H1 (cell line): Measurements from ENCODE around the gene SLC10A6. TPM values are rescaled to one million over a fixed set of nuclear protein-coding genes. Genes with fewer than 3 reads are reported as not detected.

Experiments used
- CTCF ChIA-PET: fragments of 300-600 bp; sonication (Branson Sonifier 250); formaldehyde crosslinking; loops from one replicate; lab custom pipeline; 2021; ENCODE audit not compliant: partially characterized antibody; lab: Charles Lee
- POLR2A ChIA-PET: fragments of 300-600 bp; sonication (Branson Sonifier 250); formaldehyde crosslinking; loops from one replicate; lab custom pipeline; 2021; ENCODE audit warnings: inconsistent platforms; ENCODE audit not compliant: partially characterized antibody; lab: Charles Lee
- DNase-seq, 2 experiments: peaks; one replicate each; pipeline versions ENCODE4 v3.0.0 to v3.0.0-alpha.2; 2010 to 2022; ENCODE audit warnings: low spot score in 2 of 2, low read depth in 1 of 2, mixed read lengths in 1 of 2
- FAIRE-seq: peaks from 2 replicates; lab custom pipeline; 2011; peaks lifted over from hg19 to GRCh38; lab: Jason Lieb, UNC
- H2AFZ ChIP-seq: 2 replicates; pipeline ENCODE4 v1.8.1; 2012; ENCODE audit warnings: low read length, inconsistent platforms
- H2AK5ac ChIP-seq: 2 replicates; pipeline ENCODE4 v1.6.1; 2013; ENCODE audit warnings: low read depth, low read length
- H2BK120ac ChIP-seq: replicated peaks from 2 replicates; pipeline ENCODE3; 2013; ENCODE audit warnings: low read depth, low read length, inconsistent platforms
- H2BK12ac ChIP-seq: 2 replicates; pipeline ENCODE4 v1.6.1; 2013; ENCODE audit warnings: low read depth, low read length
- H2BK15ac ChIP-seq: 2 replicates; pipeline ENCODE4 v1.6.1; 2013; ENCODE audit warnings: low read length
- H2BK20ac ChIP-seq: 2 replicates; pipeline ENCODE4 v1.6.1; 2013; ENCODE audit warnings: low read length
- H2BK5ac ChIP-seq: 2 replicates; pipeline ENCODE4 v1.6.1; 2013; ENCODE audit warnings: low read depth, low read length
- H3K14ac ChIP-seq: 2 replicates; pipeline ENCODE4 v1.6.1; 2013; ENCODE audit warnings: inconsistent platforms; ENCODE audit not compliant: insufficient read length
- H3K18ac ChIP-seq: 2 replicates; pipeline ENCODE4 v1.6.1; 2013; ENCODE audit warnings: low read length; ENCODE audit errors: extremely low read depth
- H3K23ac ChIP-seq: 2 replicates; pipeline ENCODE4 v1.6.1; 2013; ENCODE audit warnings: inconsistent platforms; ENCODE audit not compliant: insufficient read length
- H3K23me2 ChIP-seq: 2 replicates; pipeline ENCODE4 v1.6.1; 2013; ENCODE audit warnings: low read depth, low read length
- H3K27ac ChIP-seq: 2 replicates; pipeline ENCODE4 v1.6.1; 2011; ENCODE audit warnings: low read depth, low read length, inconsistent platforms
- H3K27me3 ChIP-seq, 4 experiments: replicated peaks in 1 of 4; 1 replicate in 1 of 4; 2 replicates in 3 of 4; pipeline versions ENCODE4 v1.6.1 to v1.8.1; 2011 to 2013; ENCODE audit warnings: low read length in 3 of 4, mild to moderate bottlenecking in 3 of 4, inconsistent platforms in 2 of 4, mixed read lengths in 2 of 4, moderate library complexity in 1 of 4; ENCODE audit not compliant: control insufficient read depth in 3 of 4, insufficient read depth in 3 of 4; ENCODE audit errors: extremely low read depth in 1 of 4
- H3K36me3 ChIP-seq, 4 experiments: 2 replicates each; pipeline versions ENCODE4 v1.6.1 to v1.8.1; 2011 to 2013; ENCODE audit warnings: mild to moderate bottlenecking in 4 of 4, low read length in 3 of 4, moderate library complexity in 2 of 4, control low read depth in 1 of 4, inconsistent platforms in 1 of 4; ENCODE audit not compliant: insufficient read depth in 4 of 4, control insufficient read depth in 2 of 4
- H3K4ac ChIP-seq: replicated peaks from 2 replicates; pipeline ENCODE3; 2013; ENCODE audit warnings: low read length, low read depth, mixed read lengths, inconsistent platforms; ENCODE audit not compliant: insufficient read length
- H3K4me1 ChIP-seq, 4 experiments: replicated peaks in 1 of 4; 1 replicate in 1 of 4; 2 replicates in 3 of 4; pipeline versions ENCODE4 v1.6.1 to v1.8.1; 2011 to 2013; ENCODE audit warnings: low read length in 3 of 4, inconsistent platforms in 2 of 4, mixed read lengths in 1 of 4; ENCODE audit not compliant: insufficient read depth in 4 of 4, control insufficient read depth in 3 of 4
- H3K4me2 ChIP-seq, 2 experiments: 2 replicates each; pipeline versions ENCODE4 v1.6.1 to v1.8.1; 2011 to 2013; ENCODE audit warnings: low read depth in 2 of 2, low read length in 2 of 2, control low read depth in 1 of 2, inconsistent platforms in 1 of 2, mild to moderate bottlenecking in 1 of 2; ENCODE audit not compliant: insufficient read depth in 1 of 2
- H3K4me3 ChIP-seq, 4 experiments: fragments of 200-600, 300-600 bp in 1 of 4; sonication (generic), shearing (Covaris generic), sonication (Bioruptor Twin) in 1 of 4; 2 replicates each; pipeline versions ENCODE4 v1.5.1 to v1.8.1; 2011 to 2016; ENCODE audit warnings: low read length in 4 of 4, low read depth in 3 of 4, control low read depth in 2 of 4, inconsistent platforms in 2 of 4, mild to moderate bottlenecking in 2 of 4, mixed read lengths in 1 of 4, moderate library complexity in 1 of 4; ENCODE audit not compliant: insufficient read depth in 2 of 4; ENCODE audit errors: extremely low read depth in 1 of 4
- H3K56ac ChIP-seq: replicated peaks from 2 replicates; pipeline ENCODE3; 2013; ENCODE audit warnings: low read depth, mild to moderate bottlenecking, mixed read lengths, low read length, inconsistent platforms; ENCODE audit not compliant: insufficient read length
- H3K79me1 ChIP-seq: 2 replicates; pipeline ENCODE4 v1.6.1; 2013; ENCODE audit warnings: low read depth, low read length, control low read depth
- H3K79me2 ChIP-seq, 2 experiments: 2 replicates each; pipeline versions ENCODE4 v1.6.1 to v1.8.1; 2012 to 2013; ENCODE audit warnings: low read length in 2 of 2, mild to moderate bottlenecking in 2 of 2, inconsistent platforms in 1 of 2; ENCODE audit not compliant: insufficient read depth in 2 of 2, control insufficient read depth in 1 of 2
- H3K9ac ChIP-seq, 4 experiments: replicated peaks in 1 of 4; 1 replicate in 1 of 4; 2 replicates in 3 of 4; pipeline versions ENCODE4 v1.6.1 to v1.8.1; 2011 to 2013; ENCODE audit warnings: low read depth in 3 of 4, low read length in 3 of 4, control low read depth in 2 of 4, mild to moderate bottlenecking in 2 of 4, moderate library complexity in 2 of 4, inconsistent platforms in 1 of 4; ENCODE audit errors: extremely low read depth in 1 of 4
- H3K9me3 ChIP-seq, 2 experiments: 2 replicates each; pipeline versions ENCODE4 v1.6.1 to v1.8.1; 2012 to 2013; ENCODE audit warnings: mild to moderate bottlenecking in 2 of 2, moderate library complexity in 2 of 2, control low read depth in 1 of 2, inconsistent platforms in 1 of 2, low read depth in 1 of 2, low read length in 1 of 2, mixed read lengths in 1 of 2; ENCODE audit not compliant: insufficient read depth in 2 of 2
- H4K20me1 ChIP-seq, 2 experiments: replicated peaks in 1 of 2; 2 replicates each; pipeline versions ENCODE3 to v1.8.1; 2011 to 2013; ENCODE audit warnings: inconsistent platforms in 2 of 2, low read length in 2 of 2, mild to moderate bottlenecking in 1 of 2; ENCODE audit not compliant: insufficient read depth in 2 of 2, control insufficient read depth in 1 of 2
- H4K5ac ChIP-seq: 2 replicates; pipeline ENCODE4 v1.6.1; 2013; ENCODE audit warnings: low read length, low read depth, mixed read lengths, inconsistent platforms; ENCODE audit not compliant: insufficient read length
- H4K8ac ChIP-seq: 2 replicates; pipeline ENCODE4 v1.8.0; 2013; ENCODE audit warnings: mild to moderate bottlenecking, moderate library complexity, low read length, inconsistent platforms; ENCODE audit not compliant: insufficient read depth; ENCODE audit errors: extremely low read depth
- H4K91ac ChIP-seq: replicated peaks from 2 replicates; pipeline ENCODE3; 2013; ENCODE audit warnings: low read length, mixed read lengths, inconsistent platforms; ENCODE audit not compliant: insufficient read length
- CREB1 ChIP-seq: IDR thresholded peaks from 2 replicates; pipeline ENCODE4 v1.6.1; 2012; ENCODE audit warnings: inconsistent platforms
- HDAC2 ChIP-seq, 2 experiments: fragments of 300-600 bp in 1 of 2; sonication (generic) in 1 of 2; IDR thresholded peaks; 2 replicates each; pipeline ENCODE4 v1.6.1; 2011 to 2012; ENCODE audit warnings: low read depth in 2 of 2, low read length in 2 of 2, mild to moderate bottlenecking in 2 of 2, moderate library complexity in 2 of 2, borderline replicate concordance in 1 of 2, inconsistent platforms in 1 of 2
- POLR2A ChIP-seq, 2 experiments: IDR thresholded peaks; 1 replicate in 1 of 2; 2 replicates in 1 of 2; pipeline ENCODE4 v1.6.1; 2011; ENCODE audit warnings: low read depth in 2 of 2, low read length in 2 of 2, mild to moderate bottlenecking in 2 of 2; ENCODE audit errors: control extremely low read depth in 1 of 2
- SIRT6 ChIP-seq: IDR thresholded peaks from one replicate; pipeline ENCODE4 v1.7.1; 2012; ENCODE audit warnings: low read length, inconsistent platforms
- SP2 ChIP-seq: IDR thresholded peaks from 2 replicates; pipeline ENCODE4 v1.6.1; 2012; ENCODE audit warnings: mild to moderate bottlenecking, low read length, inconsistent platforms
- TAF1 ChIP-seq: IDR thresholded peaks from 2 replicates; pipeline ENCODE4 v1.6.1; 2011; ENCODE audit warnings: mild to moderate bottlenecking, low read depth, low read length
- WGBS, 2 experiments: shearing (Covaris generic) in 1 of 2; methylation state at CpG; one replicate each; pipeline versions ENCODE4 v1.1.6 to v1.1.7; 2013 to 2015; ENCODE audit warnings: low lambda C conversion rate in 2 of 2, mixed read lengths in 2 of 2, inconsistent platforms in 1 of 2, low coverage in 1 of 2, missing lambda C conversion rate in 1 of 2; ENCODE audit not compliant: insufficient replicate concordance in 2 of 2, insufficient coverage in 1 of 2, insufficient read length in 1 of 2; ENCODE audit errors: extremely low coverage in 1 of 2, missing lambda C conversion rate in 1 of 2; 5-methylcytosine and 5-hydroxymethylcytosine counted together
- polyA plus RNA-seq, 7 experiments: library from polyadenylated mRNA; depleted of rRNA in 3 of 7; stranded (reverse) in 5 of 7; unstranded in 2 of 7; fragments of >200 nt in 5 of 7; fragments of 200-250 nt in 2 of 7; gene quantifications; 1 replicate in 5 of 7; 2 replicates in 1 of 7; 4 replicates in 1 of 7; pipeline versions ENCODE4 v1.2.1 to v1.2.3, GENCODE V29; 2011 to 2013; ENCODE audit warnings: missing spikeins in 2 of 7, mixed read lengths in 2 of 7
- total RNA-seq: library from RNA; stranded (reverse); fragmentation: NEBNext Ultra II Directional; extraction: Animal tissue kit (Norgen Biotek cat#: 25700); gene quantifications from 2 replicates; pipeline ENCODE4 v1.2.1, GENCODE V29; 2021
- TF ChIP-seq, protein P1 (sequence below): IDR thresholded peaks from 2 replicates; pipeline ENCODE4 v1.6.1; 2012; ENCODE audit warnings: inconsistent platforms

Gene SLC10A6
- total and polyA plus RNA-seq, 2 of the 8 experiments (the other 6 are each of a cell fraction or from before 2014, with no cell fraction given) = not detected

- Histone ChIP-seq H3K9ac (no peak overlapping the region), H3K14ac (no peak overlapping the region), H3K23me2 (no peaks in the 10 kb centered on the region), H3K36me3 (no peaks in the 10 kb centered on the region), H2BK20ac (no peak overlapping the region), H3K4me1 (no peaks in the 10 kb centered on the region), H3K79me1 (no peaks in the 10 kb centered on the region), H4K20me1 (no peaks in the 10 kb centered on the region), H2BK5ac (no peak overlapping the region), H4K5ac (no peak overlapping the region), H3K4ac (no peak overlapping the region), H2AFZ (no peak overlapping the region), H3K23ac (no peak overlapping the region), H2BK120ac (no peak overlapping the region), H3K4me2 (no peak overlapping the region), H3K9me3 (no peaks in the 10 kb centered on the region), H3K18ac (no peak overlapping the region), H3K27ac (no peak overlapping the region), H2BK15ac (no peak overlapping the region), H3K56ac (no peak overlapping the region), H3K4me3 (no peak overlapping the region), H2BK12ac (no peak overlapping the region), H3K27me3 (no peaks in the 10 kb centered on the region), H2AK5ac (no peak overlapping the region), H3K79me2 (no peaks in the 10 kb centered on the region), H4K91ac (no peak overlapping the region), H4K8ac (no peak overlapping the region)
- ChIA-PET POLR2A (no interaction called here), CTCF (no interaction called here)
- 89% methylated on average over 1 of the region's 1 CpG; no CpG with 5 or more reads in 1 of the 2 experiments for WGBS, 2 experiments
- FAIRE-seq (no peak), DNase-seq (no peak)
- TF ChIP-seq TAF1 (no peak), SIRT6 (no peak), POLR2A (IDR thresholded peaks at IDR 0.05; ENCODE audit: control extremely low read depth in 1 of 2, low read depth in 2 of 2, low read length in 2 of 2) (no peak), SP2 (no peak), CREB1 (no peak), HDAC2 (IDR thresholded peaks at IDR 0.05; ENCODE audit: borderline replicate concordance in 1 of 2, low read depth in 2 of 2, low read length in 2 of 2) (no peak)
- TF ChIP-seq, protein P1, sequence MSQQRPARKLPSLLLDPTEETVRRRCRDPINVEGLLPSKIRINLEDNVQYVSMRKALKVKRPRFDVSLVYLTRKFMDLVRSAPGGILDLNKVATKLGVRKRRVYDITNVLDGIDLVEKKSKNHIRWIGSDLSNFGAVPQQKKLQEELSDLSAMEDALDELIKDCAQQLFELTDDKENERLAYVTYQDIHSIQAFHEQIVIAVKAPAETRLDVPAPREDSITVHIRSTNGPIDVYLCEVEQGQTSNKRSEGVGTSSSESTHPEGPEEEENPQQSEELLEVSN = no peak
Measured at GRCh38 chr4:86841309-86841708, 7.9 kb downstream of the SLC10A6 start.
